DOHH2 (cell line): Measurements from ENCODE around the gene CCDC88A.
"Not testable (repeated sequence)": the region's sequence is repeated elsewhere in the genome, so short reads cannot be mapped to it uniquely, and the experiment has no call there.

Source experiments
- H3F3A ChIP-seq: fragments of 200-600 bp; sonication (generic), shearing (Covaris generic); 2 replicates; pipeline ENCODE4 v1.6.0; 2016; ENCODE audit warnings: antibody characterized with exemption, mild to moderate bottlenecking; ENCODE audit not compliant: control insufficient read depth, insufficient read depth
- H3K27ac ChIP-seq: fragments of 200-600 bp; sonication (generic); 2 replicates; pipeline ENCODE4 v1.5.1; 2014; ENCODE audit warnings: low read depth, mild to moderate bottlenecking, low read length, moderate library complexity
- H3K27me3 ChIP-seq: fragments of 200-600 bp; sonication (generic); 2 replicates; pipeline ENCODE4 v1.6.1; 2014; ENCODE audit warnings: mild to moderate bottlenecking, low read length, mixed read lengths; ENCODE audit not compliant: control insufficient read depth
- H3K36me3 ChIP-seq: fragments of 200-600 bp; sonication (generic); 2 replicates; pipeline ENCODE4 v1.6.1; 2014; ENCODE audit warnings: mild to moderate bottlenecking, low read length, moderate library complexity, mixed read lengths; ENCODE audit not compliant: control insufficient read depth
- H3K4me1 ChIP-seq: fragments of 200-600 bp; sonication (generic); 2 replicates; pipeline ENCODE4 v1.6.1; 2014; ENCODE audit warnings: mild to moderate bottlenecking, low read length, mixed read lengths; ENCODE audit not compliant: control insufficient read depth
- H3K4me2 ChIP-seq: fragments of 200-600 bp; sonication (generic); 2 replicates; pipeline ENCODE4 v1.6.0; 2014; ENCODE audit warnings: mild to moderate bottlenecking, low read length, moderate library complexity
- H3K4me3 ChIP-seq: fragments of 200-600 bp; sonication (generic); 2 replicates; pipeline ENCODE4 v1.5.1; 2014; ENCODE audit warnings: mild to moderate bottlenecking, low read length, mixed read lengths
- H3K79me2 ChIP-seq: fragments of 200-600 bp; sonication (generic); 2 replicates; pipeline ENCODE4 v1.6.1; 2014; ENCODE audit warnings: mild to moderate bottlenecking, low read length, mixed read lengths; ENCODE audit not compliant: control insufficient read depth
- H3K9me2 ChIP-seq: fragments of 200-600 bp; sonication (generic); replicated peaks from 2 replicates; pipeline ENCODE4 v1.6.1; 2014; ENCODE audit warnings: mild to moderate bottlenecking, low read length, mixed read lengths; ENCODE audit not compliant: control insufficient read depth
- H3K9me3 ChIP-seq: fragments of 200-600 bp; sonication (generic); 2 replicates; pipeline ENCODE4 v1.6.1; 2014; ENCODE audit warnings: antibody characterized with exemption, low read length, mixed read lengths; ENCODE audit not compliant: control insufficient read depth, insufficient read depth
- H4K20me1 ChIP-seq: fragments of 200-600 bp; sonication (generic); 2 replicates; pipeline ENCODE4 v1.6.0; 2014; ENCODE audit warnings: low read depth, mild to moderate bottlenecking, antibody characterized with exemption, low read length, moderate library complexity; ENCODE audit not compliant: control insufficient read depth, insufficient read depth
- EZH2phosphoT487 ChIP-seq: fragments of 200-600 bp; sonication (generic); IDR thresholded peaks from 2 replicates; pipeline ENCODE4 v1.6.1; 2017; ENCODE audit warnings: borderline replicate concordance, mild to moderate bottlenecking, antibody characterized with exemption, low read length, moderate library complexity, mixed read lengths
- TF ChIP-seq, protein P1 (sequence below): fragments of 200-600 bp; sonication (generic); IDR thresholded peaks from one replicate; pipeline ENCODE4 v1.5.1; 2014; ENCODE audit warnings: antibody characterized with exemption, mild to moderate bottlenecking, low read depth, low read length; ENCODE audit not compliant: poor library complexity, severe bottlenecking

The CCDC88A gene

GRCh38 chr2:55395724-55396605 lies 23.7 kb downstream of the CCDC88A start:
- H3K27ac ChIP-seq, result no peak overlapping the region
- no peak overlapping the region for H3K4me3 ChIP-seq
- peaks cover 32% of the 10 kb centered on the region for H3K36me3 ChIP-seq
- no peaks in the 10 kb centered on the region for H4K20me1 ChIP-seq
- H3K4me2 ChIP-seq, result no peak overlapping the region
- no peaks in the 10 kb centered on the region for H3K9me2 ChIP-seq
- H3K4me1 ChIP-seq, result peaks cover 6% of the 10 kb centered on the region; the same call in 1 of the 2 replicates
- H3K27me3 ChIP-seq, result no peaks in the 10 kb centered on the region
- H3K79me2 ChIP-seq, result peaks cover 66% of the 10 kb centered on the region
- no peaks in the 10 kb centered on the region for H3K9me3 ChIP-seq
- no peak for TF ChIP-seq EZH2phosphoT487
- peaks cover 12% of the 10 kb centered on the region for H3F3A ChIP-seq

GRCh38 chr2:55391615-55392242 lies 27.9 kb downstream of the CCDC88A start:
- Histone ChIP-seq H3K79me2 (peaks cover 69% of the 10 kb centered on the region), H3K9me2 (no peaks in the 10 kb centered on the region), H3K4me2 (no peak overlapping the region), H3F3A (peaks cover 12% of the 10 kb centered on the region), H3K4me3 (no peak overlapping the region), H3K27ac (no peak overlapping the region), H3K36me3 (peaks cover 38% of the 10 kb centered on the region), H3K4me1 (peaks cover 14% of the 10 kb centered on the region), H3K9me3 (no peaks in the 10 kb centered on the region), H3K27me3 (no peaks in the 10 kb centered on the region), H4K20me1 (no peaks in the 10 kb centered on the region)
- TF ChIP-seq, protein P1, sequence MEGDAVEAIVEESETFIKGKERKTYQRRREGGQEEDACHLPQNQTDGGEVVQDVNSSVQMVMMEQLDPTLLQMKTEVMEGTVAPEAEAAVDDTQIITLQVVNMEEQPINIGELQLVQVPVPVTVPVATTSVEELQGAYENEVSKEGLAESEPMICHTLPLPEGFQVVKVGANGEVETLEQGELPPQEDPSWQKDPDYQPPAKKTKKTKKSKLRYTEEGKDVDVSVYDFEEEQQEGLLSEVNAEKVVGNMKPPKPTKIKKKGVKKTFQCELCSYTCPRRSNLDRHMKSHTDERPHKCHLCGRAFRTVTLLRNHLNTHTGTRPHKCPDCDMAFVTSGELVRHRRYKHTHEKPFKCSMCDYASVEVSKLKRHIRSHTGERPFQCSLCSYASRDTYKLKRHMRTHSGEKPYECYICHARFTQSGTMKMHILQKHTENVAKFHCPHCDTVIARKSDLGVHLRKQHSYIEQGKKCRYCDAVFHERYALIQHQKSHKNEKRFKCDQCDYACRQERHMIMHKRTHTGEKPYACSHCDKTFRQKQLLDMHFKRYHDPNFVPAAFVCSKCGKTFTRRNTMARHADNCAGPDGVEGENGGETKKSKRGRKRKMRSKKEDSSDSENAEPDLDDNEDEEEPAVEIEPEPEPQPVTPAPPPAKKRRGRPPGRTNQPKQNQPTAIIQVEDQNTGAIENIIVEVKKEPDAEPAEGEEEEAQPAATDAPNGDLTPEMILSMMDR, result no peak
- TF ChIP-seq EZH2phosphoT487, result no peak

DNA sequence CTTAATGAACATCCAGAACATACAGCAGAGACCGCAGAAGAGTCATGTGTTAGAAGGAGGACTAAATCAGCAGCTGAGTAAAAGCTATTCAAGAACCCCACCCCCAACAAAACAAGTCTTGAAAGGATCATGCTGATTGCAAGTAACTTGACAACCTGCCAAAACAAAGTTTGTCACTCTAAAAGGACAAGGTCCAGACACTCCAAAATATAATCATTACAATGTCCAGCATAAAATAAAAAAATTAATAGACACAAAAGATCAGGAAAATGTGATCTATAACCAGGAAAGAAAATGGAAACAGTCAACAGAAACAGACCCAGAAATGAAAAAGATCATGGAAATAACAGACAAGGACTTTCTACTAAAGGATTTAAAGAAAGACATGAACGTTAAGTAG lies 28.5 kb downstream of the CCDC88A start:
- Histone ChIP-seq H3K9me3 (no peaks in the 10 kb centered on the region), H4K20me1 (no peaks in the 10 kb centered on the region), H3K4me1 (peaks cover 14% of the 10 kb centered on the region), H3K27me3 (no peaks in the 10 kb centered on the region), H3K4me2 (no peak overlapping the region), H3F3A (peaks cover 12% of the 10 kb centered on the region), H3K9me2 (no peaks in the 10 kb centered on the region), H3K36me3 (peaks cover 38% of the 10 kb centered on the region), H3K4me3 (no peak overlapping the region), H3K79me2 (peaks cover 67% of the 10 kb centered on the region), H3K27ac (no peak overlapping the region)
- TF ChIP-seq, protein P1, result no peak
- TF ChIP-seq EZH2phosphoT487, result no peak

- H3K4me1 ChIP-seq, H3K4me2 ChIP-seq, H3F3A ChIP-seq, H4K20me1 ChIP-seq, H3K9me2 ChIP-seq, H3K9me3 ChIP-seq, H3K27me3 ChIP-seq, H3K27ac ChIP-seq, H3K4me3 ChIP-seq: not testable (repeated sequence)
- Histone ChIP-seq H3K79me2 (peaks cover 48% of the 10 kb centered on the region), H3K36me3 (peaks cover 41% of the 10 kb centered on the region)
Observed at GRCh38 chr2:55385516-55385915, 34.1 kb downstream of the CCDC88A start.
